WTC11 (cell line): ENCODE measurements around the gene CRIP2. TPM values are rescaled to one million over a fixed set of nuclear protein-coding genes. Genes with fewer than 3 reads are reported as not detected.

Experiments
- ATAC-seq: fragments of 200-7000 bp; cut with Tn5 transposase; 2 replicates; pipeline ENCODE4 v1.10.0; 2021; ENCODE audit warnings: mild to moderate bottlenecking, moderate library complexity
- CTCF ChIA-PET: fragments of 300-600 bp; sonication (Branson Sonifier 250); formaldehyde crosslinking; loops from one replicate; lab custom pipeline; 2021; ENCODE audit warnings: antibody characterized with exemption; lab: Charles Lee
- POLR2A ChIA-PET: fragments of 350-600 bp; sonication (Branson Sonifier 250); formaldehyde crosslinking; loops from one replicate; lab custom pipeline; 2021; ENCODE audit warnings: antibody characterized with exemption; lab: Charles Lee
- DNase-seq: peaks from one replicate; pipeline ENCODE4 v3.0.0; 2021; ENCODE audit warnings: low spot score
- H3K27ac Mint-ChIP-seq: 2 replicates; pipeline ENCODE4 v1.8.0; 2021; ENCODE audit warnings: mixed read lengths
- H3K27me3 Mint-ChIP-seq: 2 replicates; pipeline ENCODE4 v1.8.0; 2021; ENCODE audit warnings: low read depth, mild to moderate bottlenecking, moderate library complexity, mixed read lengths
- H3K36me3 Mint-ChIP-seq: 2 replicates; pipeline ENCODE4 v1.8.0; 2021; ENCODE audit warnings: mixed read lengths
- H3K4me1 Mint-ChIP-seq: 2 replicates; pipeline ENCODE4 v1.8.0; 2022; ENCODE audit warnings: mixed read lengths
- H3K4me3 Mint-ChIP-seq: 2 replicates; pipeline ENCODE4 v1.8.0; 2021; ENCODE audit warnings: mild to moderate bottlenecking, moderate library complexity, mixed read lengths
- H3K9me3 Mint-ChIP-seq: 2 replicates; pipeline ENCODE4 v1.8.0; 2021; ENCODE audit warnings: mixed read lengths
- ATF1 ChIP-seq: sonication (generic); formaldehyde crosslinking; IDR thresholded peaks from 2 replicates; pipeline ENCODE4 v1.8.1; 2023; ENCODE audit warnings: mild to moderate bottlenecking, moderate library complexity, missing genetic modification reagents
- CTCF ChIP-seq: fragments of 200-600 bp; IDR thresholded peaks from 2 replicates; pipeline ENCODE4 v1.8.0; 2022; ENCODE audit warnings: antibody characterized with exemption
- E2F4 ChIP-seq: sonication (generic); formaldehyde crosslinking; IDR thresholded peaks from 2 replicates; pipeline ENCODE4 v1.8.1; 2022; ENCODE audit warnings: low read depth, mild to moderate bottlenecking, moderate library complexity, missing genetic modification reagents, borderline replicate concordance
- EMX1 ChIP-seq: fragments of 250-450 bp; sonication (Bioruptor Pico); IDR thresholded peaks from 2 replicates; pipeline ENCODE4 v1.8.0; 2021; ENCODE audit warnings: mild to moderate bottlenecking
- ERG ChIP-seq: fragments of 250-450 bp; sonication (Bioruptor Pico); IDR thresholded peaks from 2 replicates; pipeline ENCODE4 v1.8.0; 2021; ENCODE audit warnings: mild to moderate bottlenecking
- FOXP1 ChIP-seq: sonication (generic); formaldehyde crosslinking; IDR thresholded peaks from 2 replicates; pipeline ENCODE4 v1.8.0; 2022; ENCODE audit warnings: missing genetic modification reagents, mild to moderate bottlenecking, moderate library complexity, borderline replicate concordance
- HMGXB4 ChIP-seq: sonication (generic); formaldehyde crosslinking; IDR thresholded peaks from 2 replicates; pipeline ENCODE4 v1.8.1; 2023; ENCODE audit warnings: mild to moderate bottlenecking, moderate library complexity, missing genetic modification reagents
- IRF1 ChIP-seq: sonication (generic); formaldehyde crosslinking; IDR thresholded peaks from 2 replicates; pipeline ENCODE4 v1.8.0; 2023; ENCODE audit warnings: missing genetic modification reagents
- IRF2 ChIP-seq: sonication (generic); formaldehyde crosslinking; IDR thresholded peaks from 2 replicates; pipeline ENCODE4 v1.8.0; 2022; ENCODE audit warnings: low read depth, missing genetic modification reagents, borderline replicate concordance
- JAZF1 ChIP-seq: fragments of 250-450 bp; sonication (Bioruptor Pico); IDR thresholded peaks from 2 replicates; pipeline ENCODE4 v1.9.0; 2021; ENCODE audit warnings: moderate library complexity, mild to moderate bottlenecking, inconsistent platforms
- MAX ChIP-seq: sonication (generic); formaldehyde crosslinking; IDR thresholded peaks from 2 replicates; pipeline ENCODE4 v1.8.0; 2022; ENCODE audit warnings: mild to moderate bottlenecking, missing genetic modification reagents
- MXD4 ChIP-seq: fragments of 250-450 bp; sonication (Bioruptor Pico); IDR thresholded peaks from 2 replicates; pipeline ENCODE4 v1.8.0; 2021; ENCODE audit warnings: mild to moderate bottlenecking, moderate library complexity, borderline replicate concordance
- MYBL2 ChIP-seq: sonication (generic); formaldehyde crosslinking; IDR thresholded peaks from 2 replicates; pipeline ENCODE4 v1.8.1; 2023; ENCODE audit warnings: mild to moderate bottlenecking, moderate library complexity, missing genetic modification reagents
- NFE2L1 ChIP-seq: sonication (generic); formaldehyde crosslinking; IDR thresholded peaks from 2 replicates; pipeline ENCODE4 v1.8.1; 2023; ENCODE audit warnings: missing genetic modification reagents
- NFYB ChIP-seq: sonication (generic); formaldehyde crosslinking; conservative IDR thresholded peaks from 2 replicates; pipeline ENCODE4 v1.8.0; 2022; ENCODE audit warnings: low read depth, missing genetic modification reagents
- PRRX2 ChIP-seq: fragments of 250-450 bp; sonication (Bioruptor Pico); IDR thresholded peaks from 2 replicates; pipeline ENCODE4 v1.8.0; 2021; ENCODE audit warnings: mild to moderate bottlenecking
- RORB ChIP-seq: fragments of 250-450 bp; sonication (Bioruptor Pico); IDR thresholded peaks from 2 replicates; pipeline ENCODE4 v1.9.0; 2021; ENCODE audit warnings: mild to moderate bottlenecking
- TEAD1 ChIP-seq: sonication (generic); formaldehyde crosslinking; IDR thresholded peaks from 2 replicates; pipeline ENCODE4 v1.8.0; 2022; ENCODE audit warnings: mild to moderate bottlenecking, missing genetic modification reagents
- ZMAT4 ChIP-seq: fragments of 250-450 bp; sonication (Bioruptor Pico); IDR thresholded peaks from 2 replicates; pipeline ENCODE4 v1.9.0; 2021; ENCODE audit warnings: mild to moderate bottlenecking
- ZNF232 ChIP-seq: sonication (generic); formaldehyde crosslinking; IDR thresholded peaks from 2 replicates; pipeline ENCODE4 v1.8.0; 2022; ENCODE audit warnings: mild to moderate bottlenecking, missing genetic modification reagents
- ZNF396 ChIP-seq: fragments of 250-450 bp; sonication (Bioruptor Pico); IDR thresholded peaks from 2 replicates; pipeline ENCODE4 v1.8.0; 2021; ENCODE audit warnings: mild to moderate bottlenecking, moderate library complexity, borderline replicate concordance
- ZNF425 ChIP-seq: fragments of 250-450 bp; sonication (Bioruptor Pico); conservative IDR thresholded peaks from 2 replicates; pipeline ENCODE4 v1.9.0; 2021; ENCODE audit warnings: mild to moderate bottlenecking
- total RNA-seq: library from RNA; stranded (reverse); gene quantifications from 3 replicates; pipeline ENCODE4 v1.2.3, GENCODE V29; 2021

CRIP2 gene
- total RNA-seq, 1 experiment from 2014 or later = 5.4 TPM

GRCh38 chr14:105427412-105427811 is 47.2 kb upstream of the CRIP2 start (continued):
- TF ChIP-seq HMGXB4 (CRISPR knock-in tag) = no peak
- TF ChIP-seq MYBL2 (CRISPR knock-in tag) = no peak
- no peak for TF ChIP-seq NFYB
- no peak for TF ChIP-seq RORB
- no peak for TF ChIP-seq TEAD1
- TF ChIP-seq PRRX2 = no peak
- TF ChIP-seq ERG = no peak
- no peak for TF ChIP-seq ZNF232 (CRISPR knock-in tag)
- no peak for TF ChIP-seq ZNF425
- TF ChIP-seq IRF2 = no peak
- TF ChIP-seq E2F4 = no peak
- TF ChIP-seq, all 79 proteins: peak for 0

GRCh38 chr14:105427936-105428485 is 46.6 kb upstream of the CRIP2 start:
- CTCF ChIA-PET = interaction anchor here (0.7 to 0.9 kb wide), 2 partner anchors 20 to 40 kb away, joined by 3 to 4 read pairs; no protein-coding TSS in a partner anchor
- H3K4me1 Mint-ChIP-seq = peaks cover 11% of the 10 kb centered on the region
- H3K4me3 Mint-ChIP-seq = no peak overlapping the region
- TF ChIP-seq MXD4 = no peak
- no peak for TF ChIP-seq NFE2L1 (CRISPR knock-in tag)
- peaks cover 41% of the 10 kb centered on the region for H3K36me3 Mint-ChIP-seq
- ATAC-seq (no peak), DNase-seq (no peak)
- no peaks in the 10 kb centered on the region for H3K27me3 Mint-ChIP-seq
- H3K27ac Mint-ChIP-seq = no peak overlapping the region; the same call in 1 of the 2 replicates
- POLR2A ChIA-PET = no interaction called here
- H3K9me3 Mint-ChIP-seq = 0 out of 2 replicates have a peak, but pooled peaks cover 3% of the 10 kb centered on the region

- CTCF ChIA-PET = no interaction called here
- 0 out of 2 replicates have a peak, but pooled peaks cover 3% of the 10 kb centered on the region for H3K9me3 Mint-ChIP-seq
- H3K4me3 Mint-ChIP-seq = no peak overlapping the region
- H3K27ac Mint-ChIP-seq = no peak overlapping the region
- POLR2A ChIA-PET = no interaction called here
- H3K27me3 Mint-ChIP-seq = no peaks in the 10 kb centered on the region
- DNase-seq = no peak
- H3K4me1 Mint-ChIP-seq = peaks cover 12% of the 10 kb centered on the region
- H3K36me3 Mint-ChIP-seq = peaks cover 38% of the 10 kb centered on the region
- ATAC-seq = no peak
- TF ChIP-seq IRF1 (no peak), ZMAT4 (CRISPR knock-in tag) (no peak), MAX (no peak), ZNF396 (CRISPR knock-in tag) (no peak), ATF1 (no peak), JAZF1 (CRISPR knock-in tag) (no peak), EMX1 (CRISPR knock-in tag) (no peak), FOXP1 (no peak), CTCF (no peak), TEAD1 (no peak)
Observed at GRCh38 chr14:105430042-105430441, 44.6 kb upstream of the CRIP2 start.
